ENCODE results near the gene ARL6IP6. TPM values are rescaled to one million over a fixed set of nuclear protein-coding genes. Genes with fewer than 3 reads are reported as not detected.

ARL6IP6 gene
- total RNA-seq: 1 to 10 TPM; 2.6 to 5.4 (median 3.7) TPM
- long read RNA-seq: 0 reads

GRCh38 chr2:152718076-152718908 lies at the start of gene ARL6IP6:
ARL6IP6 (plus strand) TSS chr2:152718620; CDS start chr2:152718625, 5 bp downstream.
- WGBS (ENCODE audit: insufficient coverage, low coverage, low lambda C conversion rate, missing lambda C conversion rate): 0% methylated on average over 38 of the region's 87 CpGs
- Histone ChIP-seq H3K27ac (peak within 1 kb of the TSS; percentile 93 to 98 (median 96)), H3K4me1 (peaks cover 0 to 22% (median 11%) of the 10 kb centered on the region in 4 donors), H3K4me3 (peak within 1 kb of the TSS; percentile 85 to 92 (median 87)), H3K9me3 (no peaks in the 10 kb centered on the region), H3K27me3 (no peaks in the 10 kb centered on the region), H3K36me3 (peaks cover 0 to 13% (median 5%) of the 10 kb centered on the region in 4 donors)
- TF ChIP-seq POLR2A (IDR thresholded peaks at IDR 0.05) (peak; percentile 82), CTCF (IDR thresholded peaks at IDR 0.05) (no peak)
- ATAC-seq (peak; percentile 81 to 86 (median 82)), DNase-seq (peak; percentile 94 to 96 (median 95))
- intact Hi-C loops (cut with DNase I): no loop called here

- Histone ChIP-seq H3K27ac (no peak overlapping the region), H3K4me1 (no peaks in the 10 kb centered on the region), H3K36me3 (peaks cover 0 to 87% (median 27%) of the 10 kb centered on the region in 4 donors), H3K27me3 (no peaks in the 10 kb centered on the region), H3K9me3 (no peaks in the 10 kb centered on the region), H3K4me3 (no peak overlapping the region)
- ATAC-seq (no peak), DNase-seq (no peak)
- WGBS (ENCODE audit: insufficient coverage, low coverage, low lambda C conversion rate, missing lambda C conversion rate): 94% methylated on average over 4 of the region's 4 CpGs
- intact Hi-C loops (cut with DNase I): no loop called here
- TF ChIP-seq POLR2A (IDR thresholded peaks at IDR 0.05) (no peak), CTCF (IDR thresholded peaks at IDR 0.05) (no peak)
Observed at GRCh38 chr2:152674334-152674733, 44.1 kb upstream of the ARL6IP6 start.

- TF ChIP-seq POLR2A (IDR thresholded peaks at IDR 0.05) (no peak), CTCF (IDR thresholded peaks at IDR 0.05) (no peak)
- no peak for DNase-seq
- Histone ChIP-seq H3K4me3 (no peak overlapping the region), H3K27ac (no peak overlapping the region), H3K36me3 (peaks cover 5 to 83% (median 33%) of the 10 kb centered on the region in 4 donors), H3K9me3 (no peaks in the 10 kb centered on the region), H3K27me3 (no peaks in the 10 kb centered on the region), H3K4me1 (no peaks in the 10 kb centered on the region)
- WGBS (ENCODE audit: insufficient coverage, low coverage, low lambda C conversion rate, missing lambda C conversion rate): 96% methylated on average over 3 of the region's 3 CpGs
- intact Hi-C loops (cut with DNase I): no loop called here
- ATAC-seq: no peak
Observed at GRCh38 chr2:152676461-152676860, 42.0 kb upstream of the ARL6IP6 start.

- TF ChIP-seq CTCF (IDR thresholded peaks at IDR 0.05): no peak
- TF ChIP-seq POLR2A (IDR thresholded peaks at IDR 0.05): no peak
- WGBS (ENCODE audit: insufficient coverage, low coverage, low lambda C conversion rate, missing lambda C conversion rate): 75% methylated on average over 2 of the region's 2 CpGs
- Histone ChIP-seq H3K27ac (no peak overlapping the region), H3K36me3 (peaks cover 5 to 60% (median 26%) of the 10 kb centered on the region in 4 donors), H3K4me1 (no peaks in the 10 kb centered on the region), H3K9me3 (no peaks in the 10 kb centered on the region), H3K27me3 (no peaks in the 10 kb centered on the region), H3K4me3 (no peak overlapping the region)
- no peak for DNase-seq
- intact Hi-C loops (cut with DNase I): no loop called here
- ATAC-seq: no peak
Observed at GRCh38 chr2:152678808-152679207, 39.6 kb upstream of the ARL6IP6 start.
